Globus pallidus (tissue), 1 donor: ENCODE measurements around the gene ZNF526.
"Not testable (repeated sequence)": the region's sequence is repeated elsewhere in the genome, so short reads cannot be mapped to it uniquely, and the experiment has no call there.

Experiments
- DNase-seq: peaks from one replicate; pipeline ENCODE4 v3.0.0-alpha.2; 2015; ENCODE audit warnings: low spot score

Gene ZNF526

DNA sequence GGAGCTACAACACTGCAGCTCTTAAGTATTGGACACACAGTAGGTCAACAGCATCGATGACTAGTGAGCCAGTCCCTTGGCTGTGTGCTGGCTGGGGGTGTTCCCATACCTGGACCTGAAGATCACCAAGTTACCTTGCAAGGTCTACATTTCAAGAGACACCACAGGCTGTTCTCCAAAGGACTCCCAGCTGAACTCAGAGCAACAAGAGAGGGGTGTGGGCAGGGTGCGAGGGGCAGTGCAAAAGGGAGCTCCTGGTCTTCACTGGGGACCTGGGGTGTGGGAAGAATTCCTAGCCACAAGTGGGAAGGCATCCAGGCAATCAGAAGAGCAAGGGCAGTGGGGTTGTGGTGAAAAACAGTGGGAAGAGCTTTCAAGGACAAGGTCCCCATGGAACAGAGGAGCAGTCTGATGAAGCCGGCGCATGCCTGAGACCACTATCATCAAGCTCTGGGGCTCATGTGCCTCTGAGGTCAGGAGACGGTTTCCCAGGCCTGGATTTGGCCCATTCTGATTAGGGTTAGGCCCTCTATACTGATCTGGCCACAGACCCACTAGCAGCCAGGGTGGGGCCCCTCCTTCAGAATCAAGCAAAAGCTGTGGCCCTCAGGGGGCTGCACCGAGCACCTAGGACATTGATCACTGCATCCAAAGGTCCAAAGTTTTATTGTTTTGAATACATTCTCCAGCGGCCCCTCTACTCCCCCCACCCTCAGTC is 27.0 kb downstream of the ZNF526 start:
- no peak for DNase-seq

DNA sequence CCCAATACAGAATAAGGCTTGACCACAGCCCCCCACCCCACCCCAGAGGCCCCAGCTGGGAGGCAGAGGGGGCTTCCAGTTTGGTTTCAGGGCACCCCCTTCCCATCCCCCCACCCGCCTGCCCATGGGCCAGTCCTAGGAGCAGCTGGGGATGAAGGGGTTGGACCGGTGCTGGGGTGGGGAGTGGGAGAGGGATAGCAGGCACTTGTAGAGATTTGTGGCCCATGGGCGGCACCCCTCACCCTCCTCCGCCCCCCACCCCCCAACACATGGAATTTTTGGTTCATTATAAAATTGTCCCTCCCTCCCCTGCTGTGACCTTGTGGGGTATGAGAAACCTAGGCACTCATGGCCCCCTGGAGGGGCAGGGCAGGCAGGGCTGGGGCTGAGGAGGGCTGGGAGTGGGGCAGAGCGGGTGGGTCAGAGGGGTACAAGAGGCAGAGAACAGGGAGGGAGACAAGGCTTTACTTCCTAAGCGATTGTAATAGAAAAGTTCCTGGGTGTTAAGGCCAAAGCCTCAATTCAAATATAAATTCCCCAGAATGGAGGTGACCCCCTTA is 27.6 kb downstream of the ZNF526 start:
- no peak for DNase-seq

DNA sequence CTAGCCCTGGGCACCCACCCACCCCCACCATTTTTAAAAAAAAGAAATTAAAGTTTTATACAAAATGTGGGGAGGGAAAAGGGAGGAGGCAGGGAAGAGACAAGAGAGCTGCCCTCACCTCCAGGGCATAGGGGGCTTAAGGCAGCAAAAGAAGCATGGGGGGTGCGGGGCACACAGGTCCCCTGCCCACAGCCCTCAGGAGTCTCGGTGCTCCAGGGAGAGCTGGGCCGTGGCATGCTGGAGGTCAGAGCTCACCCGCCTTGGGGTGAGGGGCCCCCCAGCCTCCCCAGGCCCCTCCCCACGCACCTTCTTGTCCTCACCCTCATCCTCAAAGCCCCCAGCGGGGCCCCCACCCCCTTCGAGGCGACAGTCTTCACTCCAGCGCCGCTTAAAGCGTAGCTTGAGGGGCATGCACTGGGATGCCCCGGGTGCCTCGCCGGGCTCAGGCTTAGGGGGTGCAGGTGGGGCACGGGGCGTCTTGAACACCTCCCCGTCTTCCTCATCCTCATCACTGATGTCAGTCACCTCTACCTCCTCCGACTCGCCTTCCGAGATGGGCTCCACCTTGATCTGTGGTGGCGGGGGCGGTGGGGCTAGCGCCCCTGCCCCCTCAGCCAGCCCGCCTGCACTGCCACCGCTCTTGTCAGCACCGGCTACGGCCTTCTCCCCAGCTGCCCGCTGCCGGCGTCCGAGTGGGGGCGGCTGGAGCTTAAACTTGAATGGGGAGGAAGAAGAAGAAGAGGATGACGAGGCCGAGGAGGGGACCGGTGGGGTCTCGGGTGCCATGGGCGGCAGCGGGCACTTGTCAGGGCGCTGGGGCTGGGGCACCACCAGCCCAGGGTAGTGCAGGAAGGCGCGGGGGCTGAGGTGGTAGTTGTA is 28.4 kb downstream of the ZNF526 start:
- no peak for DNase-seq

DNA sequence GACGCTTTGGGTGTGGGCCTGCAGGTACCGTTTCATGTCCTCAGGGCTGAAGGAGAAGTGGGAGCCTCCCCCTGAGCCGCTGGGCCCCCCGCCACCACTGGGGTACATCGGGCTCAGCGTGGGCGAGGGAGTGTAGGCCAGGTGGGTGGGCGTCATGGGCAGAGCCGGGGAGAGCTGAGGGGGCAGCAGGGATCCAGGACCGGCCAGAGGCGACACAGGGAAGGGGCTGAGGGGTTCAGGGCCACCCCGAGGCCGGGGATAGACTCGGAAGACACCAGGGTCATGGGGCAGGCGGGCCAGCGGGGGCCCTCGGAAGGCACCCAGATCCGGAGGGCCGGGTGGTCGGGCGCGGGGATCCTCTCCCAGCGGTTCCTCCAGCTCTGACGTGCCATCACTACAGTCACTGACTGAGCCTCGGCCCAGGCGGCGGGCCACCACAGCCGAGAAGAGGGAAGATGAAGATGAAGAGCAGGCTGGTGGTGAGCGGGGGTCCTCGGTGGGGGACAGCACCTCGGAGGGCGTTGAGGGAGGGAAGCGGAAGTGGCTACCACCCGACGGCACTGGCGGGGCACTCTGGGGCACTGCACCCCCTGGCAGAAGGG is 29.1 kb downstream of the ZNF526 start:
- DNase-seq: no peak

DNA sequence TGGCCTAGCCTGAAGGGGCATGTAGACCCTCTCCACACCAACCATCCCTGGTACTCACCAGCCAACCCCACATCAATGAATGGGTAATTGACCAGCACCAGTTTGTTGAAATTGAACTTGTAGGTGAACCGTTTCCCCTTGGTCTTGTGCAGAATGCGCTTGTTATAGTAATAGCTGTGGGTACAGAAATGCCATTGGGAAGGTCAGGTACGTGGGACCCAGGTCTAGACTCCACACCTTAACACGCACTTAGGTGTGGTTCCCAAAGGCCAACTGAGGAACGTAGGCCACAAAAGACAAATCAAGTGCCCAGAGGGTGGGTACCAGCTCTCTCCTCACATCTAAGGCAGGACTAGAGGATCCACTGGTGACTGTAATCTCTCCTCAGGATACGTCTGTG is 29.7 kb downstream of the ZNF526 start:
- DNase-seq: no peak

DNA sequence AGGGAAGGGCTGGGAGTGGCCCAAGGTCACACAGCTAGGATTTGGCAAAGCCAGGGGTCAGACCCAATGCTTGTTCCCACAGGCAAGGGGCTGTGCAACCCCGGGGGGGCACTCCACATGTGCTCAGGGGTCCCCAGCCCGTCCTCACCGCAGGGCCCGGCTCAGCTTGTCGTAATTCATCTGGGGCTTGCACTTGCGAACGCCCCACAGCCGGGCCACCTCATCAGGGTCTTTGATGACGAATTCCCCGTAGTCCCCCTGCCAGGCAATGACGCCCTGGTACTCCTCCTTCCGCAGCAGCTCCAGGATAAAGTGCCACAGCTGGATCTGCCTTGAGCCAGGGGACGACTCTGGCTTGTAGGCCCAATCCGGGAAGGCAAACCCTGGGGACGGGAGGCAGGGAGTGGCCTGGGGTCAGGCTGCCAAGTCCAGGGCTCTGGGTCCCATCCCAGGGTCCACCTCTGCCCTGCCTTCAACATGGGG is 30.1 kb downstream of the ZNF526 start:
- DNase-seq: no peak

DNA sequence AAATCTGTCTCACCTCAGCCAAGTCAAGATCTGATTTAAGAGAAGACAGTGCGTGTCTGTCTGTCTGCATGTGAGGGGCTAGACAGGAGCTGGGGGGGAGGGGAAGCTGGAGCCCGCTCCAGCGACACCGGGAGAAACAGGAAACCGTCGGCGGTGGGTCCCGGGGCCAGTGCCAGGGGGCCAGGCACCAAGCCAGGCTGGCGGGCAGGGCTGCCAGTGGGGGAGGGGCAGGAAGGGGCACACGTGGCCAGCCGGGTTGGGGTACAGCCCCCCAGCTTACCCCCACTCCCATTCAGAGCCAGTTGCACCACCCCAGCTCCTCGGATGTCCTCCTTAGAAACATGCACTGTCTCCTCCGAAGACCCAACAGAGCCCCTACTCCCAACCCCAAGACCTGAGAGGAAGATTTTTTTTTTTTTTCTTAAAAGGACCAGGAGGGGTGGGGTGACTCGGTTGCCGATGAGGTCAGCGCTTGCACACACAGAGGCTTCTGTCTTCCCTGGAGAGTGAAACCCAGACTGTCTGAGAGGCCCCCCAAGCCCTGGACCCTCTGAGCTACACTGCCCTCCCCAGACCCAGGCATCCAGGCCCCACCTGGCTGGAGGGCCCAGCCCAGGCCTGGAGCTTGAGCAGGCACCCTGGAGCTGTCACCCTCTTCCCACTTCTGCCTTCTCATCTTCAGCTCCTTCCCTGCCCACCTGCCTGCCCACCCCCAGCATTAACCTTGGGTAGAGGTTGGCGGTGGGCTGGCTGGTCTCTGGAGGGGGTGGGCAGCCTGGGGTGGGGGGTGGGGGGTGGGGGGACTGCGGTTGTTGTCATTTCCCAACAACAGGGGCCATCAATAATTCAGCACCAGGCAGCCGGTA is 30.8 kb downstream of the ZNF526 start:
- DNase-seq: peak; percentile 67

DNA sequence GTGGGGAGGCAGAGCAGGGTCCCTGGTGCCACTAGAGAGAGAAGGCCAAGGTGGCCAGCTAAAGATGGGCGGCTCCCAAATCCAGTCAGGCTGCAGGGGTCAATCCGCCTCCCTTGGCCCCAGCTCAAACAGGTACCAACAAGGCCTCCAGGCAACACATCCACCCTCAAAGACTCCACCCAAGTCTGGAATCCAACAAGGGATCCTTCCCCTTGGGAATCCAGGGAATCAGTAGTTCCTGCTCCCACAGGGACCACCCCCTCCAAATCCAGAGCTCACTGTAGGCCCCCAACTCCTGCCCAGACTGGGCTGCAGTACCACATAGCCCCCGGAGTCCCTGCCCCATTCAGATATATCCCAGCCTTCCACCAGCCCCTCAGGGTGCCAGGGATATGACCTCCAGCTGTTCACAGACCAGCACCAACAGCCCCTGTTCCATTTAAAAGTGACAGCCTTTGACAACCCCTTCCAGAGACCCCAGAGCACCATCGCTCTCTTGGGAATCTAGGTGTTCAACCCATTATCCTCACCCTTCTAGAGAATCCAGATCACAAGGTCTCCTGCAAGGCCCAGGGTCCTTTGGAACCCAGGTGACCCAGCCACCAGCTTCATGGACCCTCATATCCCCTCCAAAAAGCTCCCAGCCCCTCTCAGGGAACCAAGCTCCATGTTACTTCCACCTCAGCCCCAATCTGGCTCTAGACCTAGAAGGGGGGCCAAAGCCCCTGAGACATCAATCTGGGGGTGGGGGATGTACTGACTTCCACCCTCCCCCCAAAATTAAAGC is 31.7 kb downstream of the ZNF526 start:
- DNase-seq: peak; percentile 33

DNA sequence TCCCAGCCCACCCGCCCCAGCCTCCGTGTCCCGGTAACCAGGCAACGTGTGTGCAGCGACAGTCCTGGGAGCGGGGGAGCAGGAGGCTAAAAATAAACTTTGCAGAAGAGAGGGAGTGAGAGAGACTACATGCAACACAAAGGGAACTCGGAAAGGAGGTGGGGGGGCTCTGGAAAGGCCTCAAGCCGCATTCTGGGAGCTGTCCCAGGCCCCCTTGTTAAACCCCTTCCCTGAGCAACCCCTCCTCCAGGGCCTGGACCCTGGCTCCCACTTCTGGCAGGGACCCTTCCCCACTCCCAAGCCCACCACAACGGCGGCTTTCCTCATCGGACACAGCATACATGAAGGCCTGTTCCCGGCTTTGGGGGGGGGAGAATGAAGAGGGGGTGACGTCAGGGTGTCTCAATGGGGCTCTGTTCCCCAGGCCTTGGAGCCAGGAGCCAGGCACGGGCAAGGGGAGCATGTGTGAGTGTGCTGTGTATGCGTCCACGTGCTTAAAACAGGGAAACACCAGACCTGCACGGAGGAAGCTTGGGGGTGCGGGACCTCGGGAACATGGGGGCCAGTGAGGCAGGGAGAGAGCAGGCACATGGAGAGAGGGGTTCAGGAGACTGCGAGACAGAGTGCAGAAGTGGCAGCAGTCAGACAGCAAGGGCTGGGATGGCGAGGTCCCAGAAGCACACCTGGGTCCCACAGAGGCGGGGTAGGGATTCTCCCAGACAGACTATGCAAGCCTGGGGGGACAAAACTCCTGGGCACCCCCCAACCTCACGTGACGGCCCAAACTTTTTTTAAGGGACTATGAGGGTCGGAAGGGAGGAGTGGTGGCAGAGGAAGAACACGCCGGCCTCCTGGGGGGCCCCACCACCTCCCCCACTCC is 32.5 kb downstream of the ZNF526 start:
- DNase-seq: peak; percentile 95

DNA sequence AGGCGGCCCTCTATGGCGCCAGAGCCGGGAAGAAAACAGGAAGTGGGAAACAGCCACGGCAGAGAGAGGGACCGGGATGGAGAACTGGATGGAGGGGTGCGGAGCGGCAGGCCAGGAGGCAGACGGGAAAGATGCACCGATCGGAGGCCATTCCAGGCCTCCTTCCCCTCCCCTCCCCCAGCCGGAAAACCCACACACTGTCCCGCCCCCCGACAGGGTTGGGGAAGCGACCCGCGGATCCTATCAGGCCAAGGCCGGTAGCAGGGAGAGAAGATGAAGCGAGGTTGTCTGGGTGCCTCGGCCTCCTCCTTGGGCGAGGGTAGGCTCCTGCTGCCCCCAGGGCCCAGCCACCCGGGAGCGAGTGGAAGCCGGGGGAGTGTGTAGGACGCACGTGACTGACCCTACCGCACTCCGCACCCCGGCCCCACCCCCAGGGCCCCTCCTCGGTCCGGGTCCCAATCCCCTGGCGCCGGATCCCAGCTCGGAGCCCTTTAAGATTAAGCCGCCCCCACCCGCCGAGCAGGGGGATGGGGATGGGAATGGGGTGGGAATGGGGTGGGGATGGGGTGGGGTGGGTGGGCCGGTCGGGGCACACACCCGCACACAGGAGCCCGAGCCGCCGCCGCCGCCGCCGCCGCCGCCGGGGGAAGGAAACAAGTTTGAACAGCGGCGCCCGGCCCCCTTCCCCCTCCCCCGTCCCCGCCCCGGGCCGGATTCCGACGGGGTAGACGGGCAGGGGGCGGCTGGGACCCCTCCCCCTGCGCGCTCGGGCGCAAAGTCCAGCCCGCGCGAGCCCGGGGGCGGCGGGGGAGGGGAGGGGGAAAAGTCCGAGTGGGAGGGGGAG is 33.4 kb downstream of the ZNF526 start:
- DNase-seq: peak; percentile 60

DNA sequence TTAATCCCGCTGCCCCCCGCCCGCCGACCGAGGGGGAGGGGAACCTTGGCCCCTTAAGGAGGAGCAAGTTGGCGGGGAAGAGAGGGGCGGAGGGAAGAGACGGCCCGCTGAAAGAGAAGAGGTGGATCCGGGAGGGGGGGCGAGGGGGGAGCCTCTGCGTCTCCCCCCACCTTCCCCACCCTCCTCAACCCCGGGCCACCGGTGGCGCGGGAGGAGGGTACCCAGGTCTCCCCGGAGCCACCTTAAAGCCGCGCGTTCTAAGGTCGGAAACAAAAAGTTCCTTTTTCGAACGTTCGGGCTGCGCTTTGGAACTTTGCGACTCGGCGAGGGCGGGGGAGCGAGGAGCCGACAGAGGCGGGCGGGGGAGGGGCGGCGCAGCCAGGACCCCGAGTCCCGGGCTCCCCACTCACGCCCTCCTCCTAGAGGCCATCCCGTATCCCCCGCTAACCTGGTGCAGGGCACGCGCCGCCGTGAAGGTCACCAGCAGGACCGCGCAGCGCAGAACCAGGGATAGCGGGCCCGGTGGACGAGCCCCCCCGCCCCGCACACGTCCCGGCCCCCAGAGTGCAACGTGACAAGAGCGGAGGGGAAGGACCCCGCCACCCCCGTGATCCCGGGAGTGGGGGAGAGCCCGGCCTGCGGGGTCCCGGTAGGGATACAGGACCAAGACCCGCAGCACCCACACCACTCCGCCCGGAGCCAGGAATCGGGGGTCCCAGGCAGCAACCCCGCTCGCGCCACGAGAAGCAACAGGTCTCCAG is 34.2 kb downstream of the ZNF526 start:
- peak; percentile 87 for DNase-seq

DNA sequence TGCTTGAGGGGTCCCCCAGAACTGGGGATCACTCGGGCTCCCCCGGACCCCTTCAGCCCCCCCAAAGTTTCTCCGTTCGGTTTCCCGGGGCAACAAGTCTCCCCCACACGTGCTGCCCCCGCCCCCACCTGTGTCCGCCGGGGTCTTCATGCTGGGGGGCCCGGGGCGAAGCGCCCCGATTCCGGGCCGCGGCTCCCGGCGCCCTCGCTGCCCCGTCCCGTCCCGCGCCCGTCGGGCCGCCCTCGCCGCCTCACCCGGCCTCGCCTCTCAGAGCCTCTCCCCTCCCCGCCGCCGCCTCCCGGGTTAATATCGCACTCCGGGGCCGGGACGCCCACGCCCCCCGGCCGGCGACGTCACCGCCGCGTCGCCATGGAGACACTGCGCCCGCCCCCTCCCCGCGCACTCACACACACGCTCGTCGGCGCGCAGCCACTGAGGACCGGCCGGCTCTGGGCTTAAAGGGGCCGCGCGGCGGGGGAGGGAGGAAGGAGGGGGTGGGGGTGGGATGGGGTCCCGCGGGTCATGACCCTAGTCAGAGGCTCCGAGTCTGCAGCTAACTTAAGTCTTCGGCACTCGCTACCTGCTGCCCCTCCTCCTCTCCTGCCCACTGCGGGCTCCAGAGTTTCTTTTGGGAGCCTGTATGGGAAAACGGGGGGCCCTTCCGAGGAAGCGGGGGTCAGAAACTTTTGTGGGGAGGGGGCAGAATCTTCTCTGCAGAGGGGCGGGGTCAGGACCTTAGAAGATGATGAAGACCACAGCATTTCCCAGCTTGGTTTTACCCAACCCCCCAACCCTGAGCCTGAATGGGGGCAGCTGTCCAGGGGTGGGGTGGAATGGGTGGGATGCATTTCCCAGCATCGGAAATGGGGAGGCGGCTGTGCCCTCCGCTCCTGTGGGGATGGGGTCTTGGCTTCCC is 35.0 kb downstream of the ZNF526 start, which contains the start of gene ERF:
Gene ERF (minus strand): TSS at position 279 of the 916 bp plus-strand sequence. CDS start 129 bp downstream, at position 150.
- peak; percentile 93 for DNase-seq

DNA sequence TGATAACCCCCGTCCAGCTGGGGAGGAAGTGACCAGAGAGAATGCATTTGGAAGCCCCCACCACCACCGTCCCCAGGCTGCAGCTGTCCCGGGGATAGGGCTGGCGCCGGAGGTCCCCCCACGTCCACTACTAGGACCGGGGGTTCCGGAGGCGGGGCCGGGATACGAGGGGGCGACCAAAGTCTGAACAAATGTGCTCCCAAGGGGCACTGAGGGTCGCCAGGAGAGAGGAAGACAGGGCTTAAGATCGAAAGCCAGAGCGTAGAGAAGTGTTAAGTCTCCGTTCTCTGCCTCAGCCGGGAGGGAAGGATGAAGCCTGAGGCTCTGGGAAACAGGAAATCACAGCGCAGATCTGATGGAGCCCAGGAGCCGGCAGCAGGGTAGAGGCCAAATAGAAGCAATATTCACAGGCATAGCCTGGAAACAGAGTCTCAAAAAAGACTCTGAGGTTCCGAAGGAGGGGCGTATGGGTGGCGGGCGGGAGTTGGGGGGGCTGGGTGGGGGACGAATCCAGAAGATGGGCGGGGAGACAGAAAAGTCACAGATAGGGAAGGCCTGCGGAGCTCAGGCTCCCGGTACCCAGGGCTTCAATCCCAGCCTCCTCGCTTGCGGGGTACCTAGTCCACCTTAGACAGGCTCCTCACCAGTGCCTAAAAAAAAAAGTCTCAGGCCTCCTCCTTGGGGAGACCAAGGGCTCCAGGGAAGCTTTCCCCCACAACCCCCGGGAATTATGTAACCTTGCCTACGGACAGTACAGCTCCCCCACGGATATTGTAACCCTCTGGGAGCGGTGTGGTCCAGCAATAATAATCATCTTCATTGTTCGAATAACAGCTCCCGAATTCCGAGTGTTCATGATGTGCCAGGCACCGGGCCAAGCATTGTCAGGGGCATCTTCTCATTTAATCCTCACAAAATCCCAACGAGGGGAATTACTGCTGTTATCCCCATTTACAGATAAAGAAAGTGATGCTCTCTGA is 35.9 kb downstream of the ZNF526 start:
- DNase-seq: peak; percentile 71

DNA sequence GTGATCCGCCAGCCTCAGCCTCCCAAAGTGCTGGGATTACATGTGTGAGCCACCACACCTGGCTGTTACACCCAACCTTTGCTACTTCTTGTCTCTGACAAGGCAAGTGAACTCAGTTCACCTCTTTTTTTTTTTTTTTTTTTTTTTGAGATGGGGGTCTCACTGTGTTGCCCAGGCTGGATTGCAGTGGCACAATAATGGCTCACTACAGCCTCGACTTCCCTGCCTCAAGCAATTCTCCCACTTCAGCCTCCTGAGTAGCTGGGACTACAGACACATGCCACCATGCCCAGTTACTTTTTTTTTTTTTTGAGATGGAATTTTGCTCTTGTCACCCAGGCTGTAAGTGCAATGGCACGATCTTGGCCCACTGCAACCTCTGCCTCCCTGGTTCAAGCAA is 37.7 kb downstream of the ZNF526 start:
- DNase-seq: not testable (repeated sequence)

DNA sequence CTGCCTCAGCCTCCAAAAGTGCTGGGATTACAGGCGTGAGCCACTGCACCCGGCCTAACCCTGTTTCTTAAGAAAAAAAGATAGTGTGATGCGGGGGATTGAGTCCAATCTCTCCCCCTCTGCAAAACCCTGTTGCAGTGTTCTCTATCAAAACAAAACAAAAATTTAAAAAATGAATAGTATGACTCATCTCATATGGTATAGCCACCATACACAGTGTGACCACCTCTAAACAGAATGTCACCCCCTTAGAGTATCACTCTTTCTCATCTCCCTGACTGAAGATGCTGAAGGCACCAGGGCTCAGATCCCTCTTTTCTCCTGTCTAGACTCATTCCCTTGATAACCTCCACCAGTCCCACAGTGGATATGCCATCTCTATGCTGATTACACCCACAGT is 41.7 kb downstream of the ZNF526 start:
- no peak for DNase-seq
